Suprapubic skin (tissue), 3 donors: ENCODE measurements around the gene SLTM.

Source experiments
- CTCF ChIP-seq, 2 donors: fragments of 200-600 bp in 1 of 2; fragments of 450-650 bp in 1 of 2; sonication (generic) in 1 of 2; IDR thresholded peaks; one replicate each; pipeline ENCODE4 v1.5.1; 2016 to 2019; ENCODE audit warnings: antibody characterized with exemption in 2 of 2, mild to moderate bottlenecking in 1 of 2, moderate library complexity in 1 of 2
- EP300 ChIP-seq: sonication (generic); formaldehyde crosslinking; IDR thresholded peaks from one replicate; pipeline ENCODE4 v1.6.1; 2017; ENCODE audit warnings: antibody characterized with exemption
- POLR2A ChIP-seq, 2 donors: fragments of 450-650 bp; IDR thresholded peaks; one replicate each; pipeline ENCODE4 v1.6.1; 2017; ENCODE audit warnings: antibody characterized with exemption in 2 of 2, mild to moderate bottlenecking in 2 of 2, moderate library complexity in 2 of 2

- TF ChIP-seq CTCF (IDR thresholded peaks at IDR 0.05): no peak
- no peak for TF ChIP-seq EP300
- TF ChIP-seq POLR2A (IDR thresholded peaks at IDR 0.05): peak; percentile 84 to 98
These were observed at the start of gene SLTM for GRCh38 chr15:58933281-58934113.
